Neural crest cell (in vitro differentiated cells): ENCODE data around the gene MED12L. TPM values are rescaled to one million over a fixed set of nuclear protein-coding genes. Genes with fewer than 3 reads are reported as not detected.

Experiments
- DNase-seq: peaks from one replicate; pipeline ENCODE4 v3.0.0; 2021; ENCODE audit warnings: low read depth, mixed read lengths, low spot score
- H3K27ac Mint-ChIP-seq: one replicate; pipeline ENCODE4 v1.8.0; 2021; ENCODE audit warnings: mild to moderate bottlenecking, mixed read lengths; ENCODE audit not compliant: unreplicated experiment
- H3K27me3 Mint-ChIP-seq: 2 replicates; pipeline ENCODE4 v1.8.0; 2021; ENCODE audit warnings: low read depth, mild to moderate bottlenecking, mixed read lengths
- H3K36me3 Mint-ChIP-seq: 2 replicates; pipeline ENCODE4 v1.8.0; 2021; ENCODE audit warnings: low read depth, mild to moderate bottlenecking, mixed read lengths
- H3K4me1 Mint-ChIP-seq: 2 replicates; pipeline ENCODE4 v1.8.0; 2021; ENCODE audit warnings: mixed read lengths
- H3K4me3 Mint-ChIP-seq: one replicate; pipeline ENCODE4 v1.8.0; 2021; ENCODE audit warnings: mild to moderate bottlenecking, mixed read lengths
- H3K9me3 Mint-ChIP-seq: 2 replicates; pipeline ENCODE4 v1.8.0; 2021; ENCODE audit warnings: mixed read lengths
- CTCF ChIP-seq: fragments of 200-600 bp; sonication (generic); conservative IDR thresholded peaks from 2 replicates; pipeline ENCODE4 v1.5.0; 2021; ENCODE audit warnings: antibody characterized with exemption, mild to moderate bottlenecking
- total RNA-seq: library from RNA; stranded (reverse); gene quantifications from 2 replicates; pipeline ENCODE4 v1.2.1, GENCODE V29; 2021

The MED12L gene
- total RNA-seq, 1 donor from 2014 or later: 12.2 TPM

GRCh38 chr3:151362751-151363174 is 277.3 kb downstream of the MED12L start:
- Mint-ChIP-seq H3K9me3 (no peaks in the 10 kb centered on the region), H3K36me3 (peaks cover 8% of the 10 kb centered on the region), H3K4me3 (no peak overlapping the region), H3K4me1 (peaks cover 3% of the 10 kb centered on the region), H3K27ac (no peak overlapping the region), H3K27me3 (no peaks in the 10 kb centered on the region)
- DNase-seq: no peak
- no peak for TF ChIP-seq CTCF

- no peak overlapping the region for H3K27ac Mint-ChIP-seq
- H3K4me1 Mint-ChIP-seq: no peaks in the 10 kb centered on the region
- peaks cover 6% of the 10 kb centered on the region for H3K36me3 Mint-ChIP-seq
- TF ChIP-seq CTCF: no peak
- no peaks in the 10 kb centered on the region for H3K9me3 Mint-ChIP-seq
- no peak overlapping the region for H3K4me3 Mint-ChIP-seq
- no peak for DNase-seq
- H3K27me3 Mint-ChIP-seq: no peaks in the 10 kb centered on the region
Measured at GRCh38 chr3:151366993-151367392, 281.5 kb downstream of the MED12L start.

- Mint-ChIP-seq H3K36me3 (peaks cover 4% of the 10 kb centered on the region), H3K27me3 (no peaks in the 10 kb centered on the region), H3K27ac (no peak overlapping the region), H3K4me3 (no peak overlapping the region), H3K4me1 (no peaks in the 10 kb centered on the region), H3K9me3 (no peaks in the 10 kb centered on the region)
- no peak for TF ChIP-seq CTCF
- DNase-seq: no peak
Measured at GRCh38 chr3:151367448-151367847, 282.0 kb downstream of the MED12L start.

GRCh38 chr3:151371526-151371925 is 286.1 kb downstream of the MED12L start:
- DNase-seq: no peak
- Mint-ChIP-seq H3K9me3 (no peaks in the 10 kb centered on the region), H3K36me3 (peaks cover 4% of the 10 kb centered on the region), H3K27ac (no peak overlapping the region), H3K4me3 (no peak overlapping the region), H3K4me1 (no peaks in the 10 kb centered on the region), H3K27me3 (no peaks in the 10 kb centered on the region)
- no peak for TF ChIP-seq CTCF

GRCh38 chr3:151372063-151372820 is 286.8 kb downstream of the MED12L start:
- H3K4me1 Mint-ChIP-seq: no peaks in the 10 kb centered on the region
- no peaks in the 10 kb centered on the region for H3K27me3 Mint-ChIP-seq
- no peak for TF ChIP-seq CTCF
- no peak overlapping the region for H3K27ac Mint-ChIP-seq
- H3K9me3 Mint-ChIP-seq: no peaks in the 10 kb centered on the region
- peaks cover 4% of the 10 kb centered on the region for H3K36me3 Mint-ChIP-seq
- no peak for DNase-seq
- H3K4me3 Mint-ChIP-seq: no peak overlapping the region
